ENCODE data around the gene HIPK2. TPM values are rescaled to one million over a fixed set of nuclear protein-coding genes. Genes with fewer than 3 reads are reported as not detected.

Gene HIPK2
- total and polyA plus RNA-seq, 3 experiments from 2014 or later, result 1.7 to 22.7 (median 21.2) TPM

GRCh38 chr7:139771001-139771956 lies 6.5 kb downstream of the HIPK2 start:
- Histone ChIP-seq H3K27me3 (ENCODE audit: insufficient read depth, low read length, poor library complexity, severe bottlenecking) (no peaks in the 10 kb centered on the region), H3K9me3 (ENCODE audit: low read length) (no peaks in the 10 kb centered on the region), H3K4me1 (ENCODE audit: insufficient read depth, low read length) (peaks cover 71% of the 10 kb centered on the region), H3K36me3 (ENCODE audit: insufficient read depth, low read length) (no peaks in the 10 kb centered on the region), H3K27ac (ENCODE audit: low read depth, low read length) (no peak overlapping the region), H3K4me3 (ENCODE audit: low read length) (no peak overlapping the region)
- no peak for DNase-seq
- ChIA-PET CTCF (no interaction called here), POLR2A (interaction anchor here (0.6 kb wide), 1 partner anchor 325 kb away, joined by 3 read pairs; no protein-coding TSS in a partner anchor)
- Mint-ChIP-seq H3K36me3 (peaks cover 0 to 4% (median 3%) of the 10 kb centered on the region in 3 donors), H3K4me1 (peaks cover 71 to 90% (median 85%) of the 10 kb centered on the region in 3 donors), H3K27me3 (no peaks in the 10 kb centered on the region), H3K9me3 (no peaks in the 10 kb centered on the region), H3K27ac (peak overlapping the region in 7 of 8 donors; percentile 2 to 78 (median 15)), H3K4me3 (peak overlapping the region in 2 of 7 donors; percentile 6 to 58)

- Histone ChIP-seq H3K27me3 (ENCODE audit: insufficient read depth, low read length, poor library complexity, severe bottlenecking) (no peaks in the 10 kb centered on the region), H3K36me3 (ENCODE audit: insufficient read depth, low read length) (no peaks in the 10 kb centered on the region), H3K4me3 (ENCODE audit: low read length) (no peak overlapping the region), H3K4me1 (ENCODE audit: insufficient read depth, low read length) (peaks cover 59% of the 10 kb centered on the region), H3K27ac (ENCODE audit: low read depth, low read length) (no peak overlapping the region), H3K9me3 (ENCODE audit: low read length) (no peaks in the 10 kb centered on the region)
- ChIA-PET POLR2A (no interaction called here), CTCF (no interaction called here)
- peak overlapping the region in 2 of 7 donors; percentile 31 to 40 for H3K4me3 Mint-ChIP-seq
- peaks cover 0 to 4% (median 1%) of the 10 kb centered on the region in 3 donors for H3K36me3 Mint-ChIP-seq
- no peak for DNase-seq
- peaks cover 61 to 86% (median 71%) of the 10 kb centered on the region in 3 donors for H3K4me1 Mint-ChIP-seq
- H3K9me3 Mint-ChIP-seq, result no peaks in the 10 kb centered on the region
- peak overlapping the region; percentile 12 to 96 (median 83) for H3K27ac Mint-ChIP-seq
- no peaks in the 10 kb centered on the region for H3K27me3 Mint-ChIP-seq
Measured at GRCh38 chr7:139769761-139770160, 8.0 kb downstream of the HIPK2 start.

- CTCF ChIA-PET, result no interaction called here
- Histone ChIP-seq H3K36me3 (ENCODE audit: insufficient read depth, low read length) (no peaks in the 10 kb centered on the region), H3K9me3 (ENCODE audit: low read length) (no peaks in the 10 kb centered on the region), H3K4me3 (ENCODE audit: low read length) (no peak overlapping the region), H3K27me3 (ENCODE audit: insufficient read depth, low read length, poor library complexity, severe bottlenecking) (no peaks in the 10 kb centered on the region), H3K27ac (ENCODE audit: low read depth, low read length) (no peak overlapping the region), H3K4me1 (ENCODE audit: insufficient read depth, low read length) (peaks cover 52% of the 10 kb centered on the region)
- H3K36me3 Mint-ChIP-seq, result peaks cover 0 to 4% (median 4%) of the 10 kb centered on the region in 3 donors
- no peaks in the 10 kb centered on the region for H3K9me3 Mint-ChIP-seq
- peak overlapping the region in 3 of 7 donors; percentile 31 to 40 (median 37) for H3K4me3 Mint-ChIP-seq
- H3K4me1 Mint-ChIP-seq, result peaks cover 56 to 84% (median 64%) of the 10 kb centered on the region in 3 donors
- peak overlapping the region; percentile 72 to 99 (median 85) for H3K27ac Mint-ChIP-seq
- H3K27me3 Mint-ChIP-seq, result no peaks in the 10 kb centered on the region
- no peak for DNase-seq
- POLR2A ChIA-PET, result interaction anchor here (2.2 kb wide), 1 partner anchor 9 kb away, joined by 16 read pairs; the partner anchor contains the start of gene HIPK2
Measured at GRCh38 chr7:139769066-139769465, 8.7 kb downstream of the HIPK2 start.

- Mint-ChIP-seq H3K27me3 (no peaks in the 10 kb centered on the region), H3K9me3 (no peaks in the 10 kb centered on the region), H3K27ac (peak overlapping the region; percentile 44 to 99 (median 85)), H3K4me3 (peak overlapping the region; percentile 1 to 69 (median 40)), H3K4me1 (peaks cover 50 to 82% (median 57%) of the 10 kb centered on the region in 3 donors), H3K36me3 (peaks cover 0 to 4% (median 1%) of the 10 kb centered on the region in 3 donors)
- Histone ChIP-seq H3K36me3 (ENCODE audit: insufficient read depth, low read length) (no peaks in the 10 kb centered on the region), H3K27ac (ENCODE audit: low read depth, low read length) (no peak overlapping the region), H3K4me1 (ENCODE audit: insufficient read depth, low read length) (peaks cover 46% of the 10 kb centered on the region), H3K27me3 (ENCODE audit: insufficient read depth, low read length, poor library complexity, severe bottlenecking) (no peaks in the 10 kb centered on the region), H3K9me3 (ENCODE audit: low read length) (no peaks in the 10 kb centered on the region), H3K4me3 (ENCODE audit: low read length) (peak overlapping the region; percentile 16)
- ChIA-PET CTCF (interaction anchor here (1.7 kb wide), 1 partner anchor 10 kb away, joined by 7 read pairs; no protein-coding TSS in a partner anchor), POLR2A (interaction anchor here (2.2 kb wide), 1 partner anchor 9 kb away, joined by 16 read pairs; the partner anchor contains the start of gene HIPK2)
- DNase-seq, result peak in 1 of 5 donors; percentile 17
Measured at GRCh38 chr7:139768249-139768824, 9.5 kb downstream of the HIPK2 start.

- H3K4me3 Mint-ChIP-seq, result peak overlapping the region; percentile 3 to 69 (median 40)
- peaks cover 0 to 5% (median 4%) of the 10 kb centered on the region in 3 donors for H3K36me3 Mint-ChIP-seq
- Histone ChIP-seq H3K4me1 (ENCODE audit: insufficient read depth, low read length) (peaks cover 40% of the 10 kb centered on the region), H3K36me3 (ENCODE audit: insufficient read depth, low read length) (no peaks in the 10 kb centered on the region), H3K27ac (ENCODE audit: low read depth, low read length) (no peak overlapping the region), H3K9me3 (ENCODE audit: low read length) (no peaks in the 10 kb centered on the region), H3K27me3 (ENCODE audit: insufficient read depth, low read length, poor library complexity, severe bottlenecking) (no peaks in the 10 kb centered on the region), H3K4me3 (ENCODE audit: low read length) (peak overlapping the region; percentile 16)
- DNase-seq, result peak in 2 of 5 donors; percentile 36 to 54
- H3K4me1 Mint-ChIP-seq, result peaks cover 53 to 83% (median 60%) of the 10 kb centered on the region in 3 donors
- H3K27me3 Mint-ChIP-seq, result no peaks in the 10 kb centered on the region
- H3K27ac Mint-ChIP-seq, result peak overlapping the region; percentile 44 to 99 (median 85)
- ChIA-PET POLR2A (interaction anchor here (1.0 to 2.2 kb wide), 2 partner anchors 10 to 13 kb away, joined by 3 to 16 read pairs; partner anchors contain the start of gene HIPK2), CTCF (interaction anchor here (1.0 to 1.7 kb wide), 3 partner anchors 10 to 122 kb away, joined by 3 to 7 read pairs (median 4); partner anchors contain the start of gene HIPK2)
- no peaks in the 10 kb centered on the region for H3K9me3 Mint-ChIP-seq
Measured at GRCh38 chr7:139767561-139767982, 10.2 kb downstream of the HIPK2 start.

GRCh38 chr7:139765143-139765542 lies 12.7 kb downstream of the HIPK2 start:
- ChIA-PET POLR2A (no interaction called here), CTCF (no interaction called here)
- no peak overlapping the region for H3K27ac ChIP-seq (ENCODE audit: low read depth, low read length)
- Mint-ChIP-seq H3K27ac (no peak overlapping the region), H3K4me1 (peaks cover 44 to 82% (median 62%) of the 10 kb centered on the region in 3 donors), H3K4me3 (no peak overlapping the region), H3K27me3 (no peaks in the 10 kb centered on the region), H3K9me3 (peaks cover 0 to 1% (median 0%) of the 10 kb centered on the region in 5 donors), H3K36me3 (peaks cover 0 to 12% (median 4%) of the 10 kb centered on the region in 3 donors)
- no peak overlapping the region for H3K4me3 ChIP-seq (ENCODE audit: low read length)
- H3K27me3 ChIP-seq (ENCODE audit: insufficient read depth, low read length, poor library complexity, severe bottlenecking), result no peaks in the 10 kb centered on the region
- H3K9me3 ChIP-seq (ENCODE audit: low read length), result no peaks in the 10 kb centered on the region
- no peak for DNase-seq
- no peaks in the 10 kb centered on the region for H3K36me3 ChIP-seq (ENCODE audit: insufficient read depth, low read length)
- peaks cover 40% of the 10 kb centered on the region for H3K4me1 ChIP-seq (ENCODE audit: insufficient read depth, low read length)

- Mint-ChIP-seq H3K36me3 (peaks cover 0 to 12% (median 4%) of the 10 kb centered on the region in 3 donors), H3K27me3 (no peaks in the 10 kb centered on the region)
- no peak for DNase-seq
Measured at GRCh38 chr7:139763330-139763729, 14.5 kb downstream of the HIPK2 start.

More at GRCh38 chr7:139763330-139763729, 14.5 kb downstream of the HIPK2 start:
- Histone ChIP-seq H3K4me1 (ENCODE audit: insufficient read depth, low read length) (peaks cover 23% of the 10 kb centered on the region), H3K36me3 (ENCODE audit: insufficient read depth, low read length) (no peaks in the 10 kb centered on the region), H3K27me3 (ENCODE audit: insufficient read depth, low read length, poor library complexity, severe bottlenecking) (no peaks in the 10 kb centered on the region), H3K9me3 (ENCODE audit: low read length) (no peaks in the 10 kb centered on the region), H3K27ac (ENCODE audit: low read depth, low read length) (no peak overlapping the region), H3K4me3 (ENCODE audit: low read length) (no peak overlapping the region)
- Mint-ChIP-seq H3K9me3 (peaks cover 0 to 2% (median 0%) of the 10 kb centered on the region in 5 donors), H3K4me3 (no peak overlapping the region), H3K27ac (peak overlapping the region in 1 of 8 donors; percentile 10), H3K4me1 (peaks cover 33 to 74% (median 50%) of the 10 kb centered on the region in 3 donors)
- POLR2A ChIA-PET, result no interaction called here
- CTCF ChIA-PET, result no interaction called here
